Activated CD4-positive, alpha-beta T cell treated with anti-CD3 and anti-CD28 coated beads for 36 hours (primary cell): ENCODE measurements around the gene UST. TPM values are rescaled to one million over a fixed set of nuclear protein-coding genes. Genes with fewer than 3 reads are reported as not detected.

Experiments used
- ATAC-seq: fragments of 200-7000 bp; cut with Tn5 transposase; one replicate; pipeline ENCODE4 v1.10.0; 2021; ENCODE audit warnings: mild to moderate bottlenecking, moderate library complexity
- CTCF ChIA-PET: fragments of 350-600 bp; sonication (Branson Sonifier 250); formaldehyde crosslinking; loops from one replicate; lab custom pipeline; 2021; ENCODE audit warnings: antibody characterized with exemption; lab: Charles Lee
- POLR2A ChIA-PET: fragments of 350-600 bp; sonication (Branson Sonifier 250); formaldehyde crosslinking; loops from one replicate; lab custom pipeline; 2021; ENCODE audit warnings: antibody characterized with exemption, inconsistent platforms; lab: Charles Lee
- DNase-seq: peaks from one replicate; pipeline ENCODE4 v3.0.0-alpha.2; 2020
- H3K27ac Mint-ChIP-seq: one replicate; pipeline ENCODE4 v1.8.0; 2021; ENCODE audit warnings: mixed read lengths
- H3K27me3 Mint-ChIP-seq: one replicate; pipeline ENCODE4 v1.8.0; 2021; ENCODE audit warnings: mixed read lengths
- H3K36me3 Mint-ChIP-seq: one replicate; pipeline ENCODE4 v1.8.0; 2021; ENCODE audit warnings: low read depth, mixed read lengths
- H3K4me1 Mint-ChIP-seq: one replicate; pipeline ENCODE4 v1.8.0; 2021; ENCODE audit warnings: mixed read lengths
- H3K4me3 Mint-ChIP-seq: one replicate; pipeline ENCODE4 v1.8.0; 2021; ENCODE audit warnings: mild to moderate bottlenecking, moderate library complexity, mixed read lengths
- H3K9me3 Mint-ChIP-seq: one replicate; pipeline ENCODE4 v1.8.0; 2021; ENCODE audit warnings: low read depth, mixed read lengths
- intact Hi-C, 2 experiments: fragments of 100-400 bp; cut with DNase I in 1 of 2; cut with micrococcal nuclease in 1 of 2; formaldehyde crosslinking; loops; one replicate each; pipeline versions ENCODE4 v1.14.2 to v1.15.1; 2022 to 2024; cut with DNase I, micrococcal nuclease
- total RNA-seq, 2 experiments: library from RNA; stranded (reverse); gene quantifications; one replicate each; pipeline ENCODE4 v1.2.3, GENCODE V29; 2021

Gene UST
- total RNA-seq, 2 experiments from 2014 or later: 2.2 to 2.8 TPM

- H3K36me3 Mint-ChIP-seq: peaks cover 1% of the 10 kb centered on the region
- intact Hi-C loops: loop anchor here (1.0 to 5.0 kb wide), 2 partner anchors 46 to 90 kb away; no protein-coding TSS in a partner anchor
- ChIA-PET POLR2A (no interaction called here), CTCF (no interaction called here)
- peaks cover 8% of the 10 kb centered on the region for H3K4me1 Mint-ChIP-seq
- H3K9me3 Mint-ChIP-seq: peaks cover 2% of the 10 kb centered on the region
- ATAC-seq: peak; percentile 78
- H3K27me3 Mint-ChIP-seq: peaks cover 2% of the 10 kb centered on the region
- no peak overlapping the region for H3K27ac Mint-ChIP-seq
- no peak overlapping the region for H3K4me3 Mint-ChIP-seq
- no peak for DNase-seq
These were observed 34.8 kb upstream of the UST start for GRCh38 chr6:148711833-148712654.

GRCh38 chr6:148713033-148713738 lies 33.6 kb upstream of the UST start:
- ChIA-PET POLR2A (no interaction called here), CTCF (no interaction called here)
- peaks cover 2% of the 10 kb centered on the region for H3K27me3 Mint-ChIP-seq
- no peak overlapping the region for H3K4me3 Mint-ChIP-seq
- peaks cover 2% of the 10 kb centered on the region for H3K9me3 Mint-ChIP-seq
- H3K4me1 Mint-ChIP-seq: peaks cover 8% of the 10 kb centered on the region
- intact Hi-C loops: loop anchor here in 1 of 2 experiments (5.0 kb wide), 1 partner anchor 91 kb away; no protein-coding TSS in a partner anchor
- H3K27ac Mint-ChIP-seq: no peak overlapping the region
- ATAC-seq: no peak
- H3K36me3 Mint-ChIP-seq: peaks cover 1% of the 10 kb centered on the region
- DNase-seq: no peak

GRCh38 chr6:148713921-148714320 lies 32.9 kb upstream of the UST start:
- no peak overlapping the region for H3K4me3 Mint-ChIP-seq
- intact Hi-C loops: loop anchor here in 1 of 2 experiments (5.0 kb wide), 1 partner anchor 92 kb away; no protein-coding TSS in a partner anchor
- H3K27me3 Mint-ChIP-seq: peaks cover 2% of the 10 kb centered on the region
- ChIA-PET CTCF (interaction anchor here (0.6 kb wide), 1 partner anchor 195 kb away, joined by 3 read pairs; no protein-coding TSS in a partner anchor), POLR2A (no interaction called here)
- peaks cover 1% of the 10 kb centered on the region for H3K36me3 Mint-ChIP-seq
- peaks cover 2% of the 10 kb centered on the region for H3K9me3 Mint-ChIP-seq
- peaks cover 8% of the 10 kb centered on the region for H3K4me1 Mint-ChIP-seq
- no peak for ATAC-seq
- no peak overlapping the region for H3K27ac Mint-ChIP-seq
- DNase-seq: no peak

GRCh38 chr6:148716811-148717210 lies 30.0 kb upstream of the UST start:
- intact Hi-C loops: no loop called here
- CTCF ChIA-PET: no interaction called here
- peaks cover 5% of the 10 kb centered on the region for H3K4me1 Mint-ChIP-seq

GRCh38 chr6:148720406-148720805 lies 26.4 kb upstream of the UST start:
- CTCF ChIA-PET: interaction anchor here (0.6 kb wide), 1 partner anchor 81 kb away, joined by 3 read pairs; no protein-coding TSS in a partner anchor
- no peak overlapping the region for H3K4me3 Mint-ChIP-seq
- POLR2A ChIA-PET: no interaction called here
- peaks cover 14% of the 10 kb centered on the region for H3K27me3 Mint-ChIP-seq
- no peak overlapping the region for H3K27ac Mint-ChIP-seq
- DNase-seq (no peak), ATAC-seq (no peak)
- no peaks in the 10 kb centered on the region for H3K4me1 Mint-ChIP-seq
- intact Hi-C loops: no loop called here
- H3K9me3 Mint-ChIP-seq: no peaks in the 10 kb centered on the region
- no peaks in the 10 kb centered on the region for H3K36me3 Mint-ChIP-seq

More at GRCh38 chr6:148716811-148717210, 30.0 kb upstream of the UST start:
- Mint-ChIP-seq H3K4me3 (no peak overlapping the region), H3K9me3 (peaks cover 2% of the 10 kb centered on the region), H3K27me3 (peaks cover 7% of the 10 kb centered on the region), H3K27ac (no peak overlapping the region), H3K36me3 (peaks cover 1% of the 10 kb centered on the region)
- POLR2A ChIA-PET: no interaction called here
- ATAC-seq: no peak
- no peak for DNase-seq

GRCh38 chr6:148720897-148721296 lies 25.9 kb upstream of the UST start:
- Mint-ChIP-seq H3K36me3 (no peaks in the 10 kb centered on the region), H3K4me3 (no peak overlapping the region), H3K4me1 (no peaks in the 10 kb centered on the region), H3K9me3 (no peaks in the 10 kb centered on the region), H3K27me3 (peaks cover 14% of the 10 kb centered on the region), H3K27ac (no peak overlapping the region)
- ATAC-seq: no peak
- intact Hi-C loops: no loop called here
- no peak for DNase-seq
- ChIA-PET POLR2A (no interaction called here), CTCF (no interaction called here)

- no peaks in the 10 kb centered on the region for H3K36me3 Mint-ChIP-seq
- H3K4me1 Mint-ChIP-seq: no peaks in the 10 kb centered on the region
- no peak overlapping the region for H3K27ac Mint-ChIP-seq
- intact Hi-C loops: no loop called here
- H3K9me3 Mint-ChIP-seq: no peaks in the 10 kb centered on the region
- no peak for ATAC-seq
- POLR2A ChIA-PET: no interaction called here
- CTCF ChIA-PET: no interaction called here
- peaks cover 11% of the 10 kb centered on the region for H3K27me3 Mint-ChIP-seq
- H3K4me3 Mint-ChIP-seq: no peak overlapping the region
- DNase-seq: no peak
These were observed 23.3 kb upstream of the UST start for GRCh38 chr6:148723484-148723883.

- Mint-ChIP-seq H3K36me3 (no peaks in the 10 kb centered on the region), H3K27me3 (peaks cover 11% of the 10 kb centered on the region), H3K9me3 (no peaks in the 10 kb centered on the region), H3K4me1 (no peaks in the 10 kb centered on the region), H3K4me3 (no peak overlapping the region), H3K27ac (no peak overlapping the region)
- DNase-seq (no peak), ATAC-seq (no peak)
- CTCF ChIA-PET: no interaction called here
- POLR2A ChIA-PET: no interaction called here
- intact Hi-C loops: no loop called here
These were observed 22.4 kb upstream of the UST start for GRCh38 chr6:148724428-148724827.

- Mint-ChIP-seq H3K4me3 (no peak overlapping the region), H3K4me1 (no peaks in the 10 kb centered on the region), H3K27me3 (peaks cover 5% of the 10 kb centered on the region), H3K36me3 (no peaks in the 10 kb centered on the region), H3K27ac (no peak overlapping the region), H3K9me3 (no peaks in the 10 kb centered on the region)
- intact Hi-C loops: no loop called here
- DNase-seq (no peak), ATAC-seq (no peak)
- ChIA-PET POLR2A (no interaction called here), CTCF (no interaction called here)
These were observed 19.7 kb upstream of the UST start for GRCh38 chr6:148727104-148727503.

- CTCF ChIA-PET: no interaction called here
- intact Hi-C loops: no loop called here
- DNase-seq (no peak), ATAC-seq (no peak)
- Mint-ChIP-seq H3K9me3 (no peaks in the 10 kb centered on the region), H3K27me3 (peaks cover 2% of the 10 kb centered on the region), H3K4me1 (peaks cover 5% of the 10 kb centered on the region), H3K27ac (no peak overlapping the region), H3K4me3 (no peak overlapping the region), H3K36me3 (no peaks in the 10 kb centered on the region)
- POLR2A ChIA-PET: no interaction called here
These were observed 10.8 kb upstream of the UST start for GRCh38 chr6:148735989-148736388.

- Mint-ChIP-seq H3K36me3 (no peaks in the 10 kb centered on the region), H3K27me3 (peaks cover 7% of the 10 kb centered on the region), H3K9me3 (no peaks in the 10 kb centered on the region), H3K4me1 (peaks cover 5% of the 10 kb centered on the region), H3K4me3 (no peak overlapping the region), H3K27ac (no peak overlapping the region)
- DNase-seq (peak; percentile 21), ATAC-seq (peak; percentile 71)
- intact Hi-C loops: no loop called here
- POLR2A ChIA-PET: no interaction called here
- CTCF ChIA-PET: no interaction called here
These were observed 9.9 kb upstream of the UST start for GRCh38 chr6:148736774-148737412.
